ENCODE results near the gene PLXNA4. TPM values are rescaled to one million over a fixed set of nuclear protein-coding genes. Genes with fewer than 3 reads are reported as not detected.

The PLXNA4 gene
- total and polyA plus RNA-seq, 2 experiments from 2014 or later, result 0.08 to 0.80 TPM

DNA sequence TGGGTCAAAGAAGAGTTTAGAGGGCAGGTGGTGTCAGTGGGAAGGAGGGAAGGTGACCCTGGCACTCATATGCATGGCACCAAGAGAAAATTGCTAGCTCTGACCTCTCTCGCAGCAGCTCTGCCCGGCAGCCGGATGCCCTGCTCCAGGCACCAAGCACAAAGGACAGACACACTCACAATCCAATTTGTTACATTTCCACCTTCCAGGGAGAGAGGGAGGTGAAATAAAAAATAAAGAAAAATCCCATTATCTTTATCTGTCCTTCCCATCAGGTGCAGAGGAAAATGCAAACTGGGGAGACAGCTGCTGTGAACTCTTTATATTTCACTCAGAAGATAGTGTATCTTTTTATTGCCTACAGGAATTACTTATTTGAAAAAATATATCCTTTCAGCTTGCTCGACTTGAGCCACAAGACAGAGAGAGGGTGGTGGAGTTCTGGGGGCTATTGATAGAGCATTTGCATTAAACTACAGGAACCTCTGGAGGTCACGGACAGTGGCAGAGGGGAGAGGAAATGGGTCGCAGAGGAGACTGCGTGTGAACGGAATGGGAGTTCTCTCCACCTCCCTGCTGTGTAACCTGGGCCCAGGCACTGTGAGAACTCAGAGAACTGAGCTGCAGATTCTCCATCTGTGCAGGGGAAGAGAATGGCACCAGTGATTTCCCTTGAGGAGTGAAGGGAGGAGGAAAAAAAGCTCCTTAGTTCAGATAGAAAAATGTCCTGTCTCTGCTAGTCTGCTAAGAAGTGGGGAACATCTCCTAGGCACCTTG is 421.4 kb downstream of the PLXNA4 start (continued):
- TF ChIP-seq, protein P1, sequence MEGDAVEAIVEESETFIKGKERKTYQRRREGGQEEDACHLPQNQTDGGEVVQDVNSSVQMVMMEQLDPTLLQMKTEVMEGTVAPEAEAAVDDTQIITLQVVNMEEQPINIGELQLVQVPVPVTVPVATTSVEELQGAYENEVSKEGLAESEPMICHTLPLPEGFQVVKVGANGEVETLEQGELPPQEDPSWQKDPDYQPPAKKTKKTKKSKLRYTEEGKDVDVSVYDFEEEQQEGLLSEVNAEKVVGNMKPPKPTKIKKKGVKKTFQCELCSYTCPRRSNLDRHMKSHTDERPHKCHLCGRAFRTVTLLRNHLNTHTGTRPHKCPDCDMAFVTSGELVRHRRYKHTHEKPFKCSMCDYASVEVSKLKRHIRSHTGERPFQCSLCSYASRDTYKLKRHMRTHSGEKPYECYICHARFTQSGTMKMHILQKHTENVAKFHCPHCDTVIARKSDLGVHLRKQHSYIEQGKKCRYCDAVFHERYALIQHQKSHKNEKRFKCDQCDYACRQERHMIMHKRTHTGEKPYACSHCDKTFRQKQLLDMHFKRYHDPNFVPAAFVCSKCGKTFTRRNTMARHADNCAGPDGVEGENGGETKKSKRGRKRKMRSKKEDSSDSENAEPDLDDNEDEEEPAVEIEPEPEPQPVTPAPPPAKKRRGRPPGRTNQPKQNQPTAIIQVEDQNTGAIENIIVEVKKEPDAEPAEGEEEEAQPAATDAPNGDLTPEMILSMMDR (conservative IDR thresholded peaks at IDR 0.05; ENCODE audit: low read depth in 2 of 2), result no peak
- TF ChIP-seq CREB1 (CRISPR knock-in tag; IDR thresholded peaks at IDR 0.05; ENCODE audit: low read depth), result no peak
- no peak for TF ChIP-seq EZH2phosphoT487 (IDR thresholded peaks at IDR 0.05; ENCODE audit: unreplicated experiment)
- TF ChIP-seq STAT1 (IDR thresholded peaks at IDR 0.05; ENCODE audit: unreplicated experiment), result no peak
- TF ChIP-seq POLR2AphosphoS5 (IDR thresholded peaks at IDR 0.05; ENCODE audit: low read depth), result no peak
- no peak for TF ChIP-seq NANOG (IDR thresholded peaks at IDR 0.05; ENCODE audit: borderline replicate concordance)
- TF ChIP-seq, protein P2, sequence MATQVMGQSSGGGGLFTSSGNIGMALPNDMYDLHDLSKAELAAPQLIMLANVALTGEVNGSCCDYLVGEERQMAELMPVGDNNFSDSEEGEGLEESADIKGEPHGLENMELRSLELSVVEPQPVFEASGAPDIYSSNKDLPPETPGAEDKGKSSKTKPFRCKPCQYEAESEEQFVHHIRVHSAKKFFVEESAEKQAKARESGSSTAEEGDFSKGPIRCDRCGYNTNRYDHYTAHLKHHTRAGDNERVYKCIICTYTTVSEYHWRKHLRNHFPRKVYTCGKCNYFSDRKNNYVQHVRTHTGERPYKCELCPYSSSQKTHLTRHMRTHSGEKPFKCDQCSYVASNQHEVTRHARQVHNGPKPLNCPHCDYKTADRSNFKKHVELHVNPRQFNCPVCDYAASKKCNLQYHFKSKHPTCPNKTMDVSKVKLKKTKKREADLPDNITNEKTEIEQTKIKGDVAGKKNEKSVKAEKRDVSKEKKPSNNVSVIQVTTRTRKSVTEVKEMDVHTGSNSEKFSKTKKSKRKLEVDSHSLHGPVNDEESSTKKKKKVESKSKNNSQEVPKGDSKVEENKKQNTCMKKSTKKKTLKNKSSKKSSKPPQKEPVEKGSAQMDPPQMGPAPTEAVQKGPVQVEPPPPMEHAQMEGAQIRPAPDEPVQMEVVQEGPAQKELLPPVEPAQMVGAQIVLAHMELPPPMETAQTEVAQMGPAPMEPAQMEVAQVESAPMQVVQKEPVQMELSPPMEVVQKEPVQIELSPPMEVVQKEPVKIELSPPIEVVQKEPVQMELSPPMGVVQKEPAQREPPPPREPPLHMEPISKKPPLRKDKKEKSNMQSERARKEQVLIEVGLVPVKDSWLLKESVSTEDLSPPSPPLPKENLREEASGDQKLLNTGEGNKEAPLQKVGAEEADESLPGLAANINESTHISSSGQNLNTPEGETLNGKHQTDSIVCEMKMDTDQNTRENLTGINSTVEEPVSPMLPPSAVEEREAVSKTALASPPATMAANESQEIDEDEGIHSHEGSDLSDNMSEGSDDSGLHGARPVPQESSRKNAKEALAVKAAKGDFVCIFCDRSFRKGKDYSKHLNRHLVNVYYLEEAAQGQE (IDR thresholded peaks at IDR 0.05; ENCODE audit: unreplicated experiment), result no peak
- no peak for TF ChIP-seq ZNF114 (CRISPR knock-in tag; IDR thresholded peaks at IDR 0.05)
- no peak for TF ChIP-seq EZH2 (IDR thresholded peaks at IDR 0.05; ENCODE audit: low read depth, unreplicated experiment)
- no peak for TF ChIP-seq ZNF331 (CRISPR knock-in tag; IDR thresholded peaks at IDR 0.05; ENCODE audit: low read depth)

DNA sequence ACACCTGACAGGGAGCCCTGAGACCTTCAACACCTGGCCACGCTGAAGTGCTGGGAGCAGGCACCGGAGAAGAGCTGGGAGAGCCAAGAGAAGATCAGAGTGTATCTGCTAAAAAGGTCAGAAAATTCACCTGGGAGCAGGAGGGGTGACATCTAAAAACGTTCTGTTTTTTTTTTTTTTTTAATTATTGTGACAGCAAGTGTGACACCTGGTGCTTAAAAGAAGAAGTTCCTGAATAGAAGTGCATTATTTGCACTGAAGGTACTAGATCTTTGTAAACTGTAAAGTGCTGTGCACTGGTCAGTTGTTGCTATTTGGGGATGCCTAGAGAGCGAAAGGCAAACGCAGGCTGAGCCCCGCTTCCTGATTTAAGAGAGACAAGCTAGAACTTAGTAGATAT is 422.0 kb downstream of the PLXNA4 start:
- Mint-ChIP-seq H3K27ac (0 out of 2 replicates have a peak overlapping the region, but pooled peaks have one; percentile 58), H3K4me3 (no peak overlapping the region), H3K9me3 (peaks cover 3% of the 10 kb centered on the region; the same call in 2 of the 3 replicates), H3K36me3 (ENCODE audit: low read depth) (peaks cover 3% of the 10 kb centered on the region; the same call in 1 of the 3 replicates), H3K27me3 (ENCODE audit: insufficient read depth, low read depth, poor library complexity) (peaks cover 10% of the 10 kb centered on the region), H3K4me1 (peaks cover 20% of the 10 kb centered on the region)
- H3K4me2 ChIP-seq, result no peak overlapping the region
- DNase-seq (ENCODE audit: low spot score), result no peak
- no peaks in the 10 kb centered on the region for H3K36me3 ChIP-seq (ENCODE audit: insufficient read depth)
- H2AFZ ChIP-seq, result no peak overlapping the region
- no peak overlapping the region for H3K4me3 ChIP-seq
- H4K20me1 ChIP-seq (replicated peaks; ENCODE audit: insufficient read depth), result no peaks in the 10 kb centered on the region
- TF ChIP-seq CREB1 (CRISPR knock-in tag; IDR thresholded peaks at IDR 0.05; ENCODE audit: low read depth), result no peak
- TF ChIP-seq, protein P1 (conservative IDR thresholded peaks at IDR 0.05; ENCODE audit: low read depth in 2 of 2), result 0 out of 4 replicates have a peak, but pooled peaks of 1 of the 2 experiments have one; percentile 11
- no peak for ATAC-seq
- 0 out of 2 replicates have a peak, but pooled peaks cover 4% of the 10 kb centered on the region for H3K9me2 ChIP-seq (ENCODE audit: insufficient read depth)
- no peaks in the 10 kb centered on the region for H3F3A ChIP-seq (replicated peaks; ENCODE audit: low read depth)
- H3K4me1 ChIP-seq (ENCODE audit: insufficient read depth), result no peaks in the 10 kb centered on the region
- no peak overlapping the region for H3K27ac ChIP-seq (ENCODE audit: low read depth)
- H3K79me2 ChIP-seq (replicated peaks; ENCODE audit: insufficient read depth), result no peaks in the 10 kb centered on the region
- no peaks in the 10 kb centered on the region for H3K27me3 ChIP-seq (ENCODE audit: insufficient read depth)

Data from GM23338 (cell line).